GM23338 (cell line): Measurements from ENCODE around the gene PRDM5. TPM values are rescaled to one million over a fixed set of nuclear protein-coding genes. Genes with fewer than 3 reads are reported as not detected.

Source experiments
- ATAC-seq: fragments of 200-7000 bp; cut with Tn5 transposase; 3 replicates; pipeline ENCODE4 v1.9.1; 2020
- DNase-seq: peaks from one replicate; pipeline ENCODE4 v3.0.0-alpha.2; 2015; ENCODE audit warnings: low spot score
- H2AFZ ChIP-seq: fragments of 200-600 bp; sonication (generic); 2 replicates; pipeline ENCODE4 v1.8.0; 2016; ENCODE audit warnings: antibody characterized with exemption, mild to moderate bottlenecking, moderate library complexity
- H3F3A ChIP-seq: fragments of 200-600 bp; sonication (generic); replicated peaks from 2 replicates; pipeline ENCODE4 v1.8.0; 2017; ENCODE audit warnings: antibody characterized with exemption, mixed run types, low read depth
- H3K27ac ChIP-seq: fragments of 200-600 bp; sonication (generic); 2 replicates; pipeline ENCODE4 v1.6.1; 2016; ENCODE audit warnings: low read depth
- H3K27me3 ChIP-seq: fragments of 200-600 bp; sonication (generic); 2 replicates; pipeline ENCODE4 v1.8.0; 2016; ENCODE audit warnings: mild to moderate bottlenecking, mixed run types, moderate library complexity; ENCODE audit not compliant: insufficient read depth
- H3K36me3 ChIP-seq: fragments of 200-600 bp; sonication (generic); 2 replicates; pipeline ENCODE4 v1.8.0; 2016; ENCODE audit warnings: mild to moderate bottlenecking; ENCODE audit not compliant: insufficient read depth
- H3K4me1 ChIP-seq: fragments of 200-600 bp; sonication (generic); 2 replicates; pipeline ENCODE4 v1.8.0; 2016; ENCODE audit warnings: mild to moderate bottlenecking, moderate library complexity; ENCODE audit not compliant: insufficient read depth
- H3K4me2 ChIP-seq: fragments of 200-600 bp; sonication (generic); 2 replicates; pipeline ENCODE4 v1.7.1; 2017; ENCODE audit warnings: mixed run types
- H3K4me3 ChIP-seq: fragments of 200-600 bp; sonication (generic); 2 replicates; pipeline ENCODE4 v1.6.1; 2016; ENCODE audit warnings: mixed run types
- H3K79me2 ChIP-seq: fragments of 200-600 bp; sonication (generic); replicated peaks from 2 replicates; pipeline ENCODE4 v1.8.0; 2017; ENCODE audit warnings: mild to moderate bottlenecking; ENCODE audit not compliant: insufficient read depth
- H3K9me2 ChIP-seq: fragments of 200-600 bp; sonication (generic); 2 replicates; pipeline ENCODE4 v1.8.0; 2017; ENCODE audit not compliant: insufficient read depth
- H4K20me1 ChIP-seq: fragments of 200-600 bp; sonication (generic); replicated peaks from 2 replicates; pipeline ENCODE4 v1.8.0; 2017; ENCODE audit warnings: mild to moderate bottlenecking; ENCODE audit not compliant: insufficient read depth
- H3K27ac Mint-ChIP-seq: 2 replicates; pipeline ENCODE4 v1.8.0; 2020; ENCODE audit warnings: inconsistent platforms, mild to moderate bottlenecking, moderate library complexity, mixed read lengths
- H3K27me3 Mint-ChIP-seq: 3 replicates; pipeline ENCODE4 v1.8.0; 2022; ENCODE audit warnings: low read depth, mild to moderate bottlenecking, moderate library complexity, mixed read lengths, inconsistent platforms; ENCODE audit not compliant: insufficient read depth, poor library complexity
- H3K36me3 Mint-ChIP-seq: 3 replicates; pipeline ENCODE4 v1.8.0; 2021; ENCODE audit warnings: low read depth, mild to moderate bottlenecking, inconsistent platforms, moderate library complexity, mixed read lengths
- H3K4me1 Mint-ChIP-seq: 3 replicates; pipeline ENCODE4 v1.8.0; 2020; ENCODE audit warnings: mild to moderate bottlenecking, inconsistent platforms, mixed read lengths
- H3K4me3 Mint-ChIP-seq: 3 replicates; pipeline ENCODE4 v1.8.0; 2021; ENCODE audit warnings: moderate library complexity, mild to moderate bottlenecking, inconsistent platforms, mixed read lengths
- H3K9me3 Mint-ChIP-seq: 3 replicates; pipeline ENCODE4 v1.8.0; 2020; ENCODE audit warnings: moderate library complexity, mild to moderate bottlenecking, inconsistent platforms, mixed read lengths
- CREB1 ChIP-seq: fragments of 250-450 bp; sonication (Bioruptor Pico); IDR thresholded peaks from 2 replicates; pipeline ENCODE4 v1.5.0; 2020; ENCODE audit warnings: low read depth, mild to moderate bottlenecking, moderate library complexity
- CTCF ChIP-seq, 2 experiments: fragments of 200-600 bp in 1 of 2; sonication (generic) in 1 of 2; conservative IDR thresholded peaks; 2 replicates each; pipeline versions ENCODE4 v1.5.1 to v1.6.1; 2016 to 2017; ENCODE audit warnings: antibody characterized with exemption in 2 of 2, low read depth in 2 of 2, mild to moderate bottlenecking in 2 of 2, moderate library complexity in 1 of 2
- ETS1 ChIP-seq: IDR thresholded peaks from 2 replicates; pipeline ENCODE4 v1.6.1; 2016; ENCODE audit warnings: antibody characterized with exemption
- EZH2 ChIP-seq: fragments of 200-600 bp; sonication (generic); IDR thresholded peaks from one replicate; pipeline ENCODE4 v1.8.0; 2017; ENCODE audit warnings: antibody characterized with exemption, mild to moderate bottlenecking, low read depth; ENCODE audit not compliant: unreplicated experiment
- EZH2phosphoT487 ChIP-seq: fragments of 200-600 bp; sonication (generic); IDR thresholded peaks from one replicate; pipeline ENCODE4 v1.8.1; 2018; ENCODE audit warnings: antibody characterized with exemption; ENCODE audit not compliant: unreplicated experiment
- JUNB ChIP-seq: IDR thresholded peaks from one replicate; pipeline ENCODE4 v1.6.1; 2016; ENCODE audit warnings: antibody characterized with exemption; ENCODE audit not compliant: unreplicated experiment
- NANOG ChIP-seq: IDR thresholded peaks from 2 replicates; pipeline ENCODE4 v1.6.1; 2016; ENCODE audit warnings: antibody characterized with exemption, borderline replicate concordance
- POLR2AphosphoS5 ChIP-seq: IDR thresholded peaks from 2 replicates; pipeline ENCODE4 v1.6.1; 2016; ENCODE audit warnings: antibody characterized with exemption, low read depth
- REST ChIP-seq: IDR thresholded peaks from one replicate; pipeline ENCODE4 v1.6.1; 2018; ENCODE audit warnings: antibody characterized with exemption; ENCODE audit not compliant: unreplicated experiment
- STAT1 ChIP-seq: IDR thresholded peaks from one replicate; pipeline ENCODE4 v1.6.1; 2016; ENCODE audit warnings: antibody characterized with exemption; ENCODE audit not compliant: unreplicated experiment
- ZNF114 ChIP-seq: fragments of 250-450 bp; sonication (Bioruptor Pico); IDR thresholded peaks from 2 replicates; pipeline ENCODE4 v1.5.0; 2020; ENCODE audit warnings: mild to moderate bottlenecking, moderate library complexity
- polyA plus RNA-seq: library from polyadenylated mRNA; unstranded; fragments of >200 nt; fragmentation: Nextera tagmentation; extraction: Ambion mirVana; gene quantifications from 2 replicates; pipeline ENCODE4 v1.2.1, GENCODE V29; 2016
- total RNA-seq: library from RNA; depleted of rRNA; stranded (reverse); fragments of >200 nt; shearing (Covaris generic); gene quantifications from 2 replicates; pipeline ENCODE4 v1.2.3, GENCODE V29; 2014

PRDM5 gene
- total and polyA plus RNA-seq, 2 experiments from 2014 or later: 11.2 to 40.4 TPM

- Mint-ChIP-seq H3K4me3 (no peak overlapping the region), H3K36me3 (peaks cover 30% of the 10 kb centered on the region), H3K27ac (no peak overlapping the region), H3K27me3 (no peaks in the 10 kb centered on the region), H3K9me3 (peaks cover 11% of the 10 kb centered on the region), H3K4me1 (no peaks in the 10 kb centered on the region)
- no peak overlapping the region for H3K27ac ChIP-seq
- H3F3A ChIP-seq: no peaks in the 10 kb centered on the region
- H3K9me2 ChIP-seq: no peaks in the 10 kb centered on the region
- H3K79me2 ChIP-seq: no peaks in the 10 kb centered on the region
- H3K27me3 ChIP-seq: no peaks in the 10 kb centered on the region
- TF ChIP-seq REST: no peak
- TF ChIP-seq JUNB: no peak
- TF ChIP-seq EZH2phosphoT487: no peak
- TF ChIP-seq ETS1: no peak
- no peak for TF ChIP-seq EZH2
- H3K4me3 ChIP-seq: no peak overlapping the region
- H4K20me1 ChIP-seq: no peaks in the 10 kb centered on the region
- no peaks in the 10 kb centered on the region for H3K4me1 ChIP-seq
- H2AFZ ChIP-seq: no peak overlapping the region
- H3K36me3 ChIP-seq: no peaks in the 10 kb centered on the region
- ATAC-seq: no peak
- H3K4me2 ChIP-seq: no peak overlapping the region
- DNase-seq: no peak
Measured at GRCh38 chr4:120835342-120835741, 87.2 kb downstream of the PRDM5 start.

- Histone ChIP-seq H4K20me1 (no peaks in the 10 kb centered on the region), H3K4me3 (no peak overlapping the region), H3K27ac (no peak overlapping the region), H3K9me2 (peaks cover 5% of the 10 kb centered on the region; the same call in 1 of the 2 replicates), H3K79me2 (peaks cover 8% of the 10 kb centered on the region; the same call in 1 of the 2 replicates), H3K36me3 (no peaks in the 10 kb centered on the region), H3F3A (no peaks in the 10 kb centered on the region), H3K27me3 (no peaks in the 10 kb centered on the region), H3K4me2 (no peak overlapping the region), H2AFZ (no peak overlapping the region), H3K4me1 (no peaks in the 10 kb centered on the region)
- ATAC-seq (no peak), DNase-seq (no peak)
- Mint-ChIP-seq H3K9me3 (peaks cover 10% of the 10 kb centered on the region), H3K27me3 (no peaks in the 10 kb centered on the region), H3K4me1 (no peaks in the 10 kb centered on the region; the same call in 2 of the 3 replicates), H3K4me3 (no peak overlapping the region), H3K27ac (no peak overlapping the region), H3K36me3 (peaks cover 17% of the 10 kb centered on the region)
- no peak for TF ChIP-seq EZH2phosphoT487
- TF ChIP-seq STAT1: no peak
- no peak for TF ChIP-seq CTCF (conservative IDR thresholded peaks at IDR 0.05; ENCODE audit: low read depth in 2 of 2)
- TF ChIP-seq ZNF114 (CRISPR knock-in tag): no peak
- no peak for TF ChIP-seq CREB1 (CRISPR knock-in tag)
- no peak for TF ChIP-seq NANOG
- no peak for TF ChIP-seq POLR2AphosphoS5
- TF ChIP-seq EZH2: no peak
- TF ChIP-seq REST: no peak
Measured at GRCh38 chr4:120830204-120830603, 92.3 kb downstream of the PRDM5 start.
